HepG2 (cell line): ENCODE results near the gene CD300LF. TPM values are rescaled to one million over a fixed set of nuclear protein-coding genes. Genes with fewer than 3 reads are reported as not detected.

Source experiments
- ATAC-seq: fragments of 200-7000 bp; cut with Tn5 transposase; 3 replicates; pipeline ENCODE4 v1.9.1; 2020; ENCODE audit warnings: mild to moderate bottlenecking, moderate library complexity
- BruUV-seq: library from RNA; stranded (reverse); fragments of 400-500 nt; replicated peaks from 2 replicates; lab custom pipeline; 2021; lab: Mats Ljungman, UMichigan
- CTCF ChIA-PET: fragments of 300-600 bp; formaldehyde crosslinking; extraction: SDS; loops from one replicate; lab custom pipeline; 2021; ENCODE audit warnings: low total read pairs, inconsistent platforms, low intra/inter-chr PET ratio; lab: Yijun Ruan, JAX
- POLR2A ChIA-PET: fragments of 350-600 bp; sonication (Branson Sonifier 250); formaldehyde crosslinking; loops from one replicate; lab custom pipeline; 2020; ENCODE audit warnings: antibody characterized with exemption, inconsistent platforms; lab: Yijun Ruan, JAX
- DNase-seq: peaks from one replicate; pipeline ENCODE4 v3.0.0-alpha.2; 2015; ENCODE audit warnings: low spot score
- FAIRE-seq: peaks from 3 replicates; lab custom pipeline; 2011; peaks lifted over from hg19 to GRCh38; lab: Jason Lieb, UNC
- H2AFZ ChIP-seq: one replicate; pipeline ENCODE4 v1.6.1; 2011; ENCODE audit warnings: low read length, inconsistent platforms
- H3K27ac ChIP-seq: fragments of 300-600 bp; 3 replicates; pipeline ENCODE4 v1.8.0; 2011; ENCODE audit warnings: mixed run types, mild to moderate bottlenecking, mixed read lengths, low read length, inconsistent platforms; ENCODE audit not compliant: insufficient read depth; ENCODE audit errors: extremely low read length
- H3K27me3 ChIP-seq, 2 experiments: fragments of 200-600 bp in 1 of 2; 2 replicates in 1 of 2; 3 replicates in 1 of 2; pipeline versions ENCODE4 v1.6.0 to v1.8.0; 2011; ENCODE audit warnings: low read length in 2 of 2, mild to moderate bottlenecking in 2 of 2, moderate library complexity in 2 of 2, inconsistent platforms in 1 of 2; ENCODE audit not compliant: insufficient read depth in 2 of 2, control insufficient read depth in 1 of 2
- H3K36me3 ChIP-seq, 2 experiments: fragments of 200-600 bp in 1 of 2; replicated peaks in 1 of 2; 2 replicates in 1 of 2; 3 replicates in 1 of 2; pipeline versions ENCODE4 v1.5.1 to v1.8.0; 2011; ENCODE audit warnings: low read length in 2 of 2, inconsistent platforms in 1 of 2; ENCODE audit not compliant: insufficient read depth in 2 of 2, control insufficient read depth in 1 of 2
- H3K4me1 ChIP-seq: 2 replicates; pipeline ENCODE4 v1.5.1; 2012; ENCODE audit warnings: low read length, inconsistent platforms; ENCODE audit not compliant: insufficient read depth
- H3K4me2 ChIP-seq: 2 replicates; pipeline ENCODE4 v1.6.0; 2011; ENCODE audit warnings: low read depth, low read length, inconsistent platforms
- H3K4me3 ChIP-seq, 3 experiments: fragments of 200-600 bp in 1 of 3; sonication (generic), shearing (Covaris generic) in 1 of 3; replicated peaks in 1 of 3; 2 replicates each; pipeline ENCODE4 v1.5.1; 2011 to 2016; ENCODE audit warnings: low read length in 3 of 3, inconsistent platforms in 2 of 3, low read depth in 2 of 3, mild to moderate bottlenecking in 2 of 3, control low read depth in 1 of 3, mixed read lengths in 1 of 3; ENCODE audit not compliant: insufficient read depth in 1 of 3
- H3K79me2 ChIP-seq: one replicate; pipeline ENCODE4 v1.6.1; 2011; ENCODE audit warnings: low read length, inconsistent platforms; ENCODE audit not compliant: insufficient read depth
- H3K9ac ChIP-seq: 2 replicates; pipeline ENCODE4 v1.6.0; 2011; ENCODE audit warnings: mild to moderate bottlenecking, low read depth, low read length, inconsistent platforms; ENCODE audit not compliant: insufficient read depth
- H3K9me3 ChIP-seq: 2 replicates; pipeline ENCODE4 v1.5.1; 2012; ENCODE audit warnings: mild to moderate bottlenecking, low read length
- H4K20me1 ChIP-seq: 2 replicates; pipeline ENCODE4 v1.6.0; 2011; ENCODE audit warnings: inconsistent platforms, mild to moderate bottlenecking, low read length, moderate library complexity; ENCODE audit not compliant: insufficient read depth
- CREM ChIP-seq, 2 experiments: sonication (generic) in 1 of 2; formaldehyde crosslinking in 1 of 2; IDR thresholded peaks; 2 replicates each; pipeline versions ENCODE4 v1.4.0 to v1.6.1; 2016 to 2020; ENCODE audit warnings: antibody characterized with exemption in 1 of 2, mild to moderate bottlenecking in 1 of 2, missing genetic modification reagents in 1 of 2
- ZBTB7A ChIP-seq: sonication (generic); formaldehyde crosslinking; IDR thresholded peaks from 2 replicates; pipeline ENCODE4 v1.8.0; 2022; ENCODE audit warnings: mild to moderate bottlenecking, missing genetic modification reagents
- ZNF629 ChIP-seq: sonication (generic); formaldehyde crosslinking; conservative IDR thresholded peaks from 2 replicates; pipeline ENCODE4 v1.5.0; 2020; ENCODE audit warnings: missing genetic modification reagents
- WGBS: methylation state at CpG from one replicate; pipeline ENCODE4 v1.1.6; 2017; ENCODE audit warnings: low lambda C conversion rate; 5-methylcytosine and 5-hydroxymethylcytosine counted together
- in situ Hi-C: cut with HindIII; loops from 2 replicates; pipeline ENCODE4 v1.10.0; 2017; ENCODE audit warnings: low pct_unique_long_range_greater_than_20kb; ENCODE audit not compliant: extremely low pct_ligation_motif_present
- intact Hi-C: fragments of 100-400 bp; cut with micrococcal nuclease; formaldehyde crosslinking; loops from one replicate; pipeline ENCODE4 v1.10.0; 2022; ENCODE audit not compliant: unreplicated experiment
- polyA plus RNA-seq, 8 experiments: library from polyadenylated mRNA; depleted of rRNA in 3 of 8; stranded (reverse) in 7 of 8; unstranded in 1 of 8; fragments of >200 nt; fragmentation: Illumina TruSeq in 4 of 8; extraction: Trizol in 4 of 8; gene quantifications; 2 replicates each; pipeline versions ENCODE4 v1.2.1 to v1.2.3, GENCODE V29; 2011 to 2016; ENCODE audit warnings: low read depth in 4 of 8, missing spikeins in 1 of 8, mixed read lengths in 1 of 8; ENCODE audit not compliant: insufficient read depth in 1 of 8
- total RNA-seq, 5 experiments: library from RNA; depleted of rRNA; stranded (reverse); fragments of >200 nt; fragmentation: Illumina TruSeq; extraction: Trizol; gene quantifications; 2 replicates each; pipeline ENCODE4 v1.2.3, GENCODE V29; 2016; ENCODE audit warnings: low read depth in 1 of 5

Gene CD300LF
- total and polyA plus RNA-seq, 2 of the 13 experiments (the other 11 are each of a cell fraction or from before 2014, with no cell fraction given) = not detected

DNA sequence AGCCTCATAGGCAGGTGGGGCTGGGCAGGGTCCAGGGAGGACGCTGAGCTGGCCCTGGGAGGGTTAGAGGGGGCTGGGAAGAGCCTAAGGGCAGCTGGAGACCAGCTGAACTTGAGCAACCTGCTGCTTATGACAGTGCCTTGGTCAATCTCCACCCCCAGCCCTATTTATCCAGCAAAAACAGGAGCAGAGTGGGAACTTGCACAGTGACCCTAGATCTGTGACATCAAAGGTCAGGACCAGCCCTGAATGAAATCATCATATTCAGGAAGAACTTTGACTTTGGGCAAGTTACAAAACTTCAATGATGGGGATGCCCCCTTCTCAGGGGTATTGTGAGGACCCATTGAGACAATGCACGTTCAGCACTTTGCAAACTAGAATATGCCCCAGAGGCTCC is 9.4 kb downstream of the CD300LF start:
- Histone ChIP-seq H3K4me2 (no peak overlapping the region), H3K4me1 (no peaks in the 10 kb centered on the region), H3K4me3 (no peak overlapping the region), H3K9me3 (no peaks in the 10 kb centered on the region), H4K20me1 (no peaks in the 10 kb centered on the region), H3K79me2 (no peaks in the 10 kb centered on the region), H2AFZ (no peak overlapping the region), H3K27ac (no peak overlapping the region), H3K27me3 (peaks cover 0 to 27% of the 10 kb centered on the region in 2 experiments; a peak in 4 of 5 replicates), H3K9ac (no peak overlapping the region), H3K36me3 (no peaks in the 10 kb centered on the region)
- no TSS peak for BruUV-seq
- in situ Hi-C loops = no loop called here
- 0% methylated on average over 1 of the region's 2 CpGs for WGBS
- intact Hi-C loops = no loop called here
- no peak for ATAC-seq
- DNase-seq = no peak
- FAIRE-seq = no peak
- ChIA-PET POLR2A (interaction anchor here (1.3 kb wide), 1 partner anchor 33 kb away, joined by 3 read pairs; the partner anchor contains the start of gene RAB37), CTCF (no interaction called here)
- no peak for TF ChIP-seq CREM (IDR thresholded peaks at IDR 0.05)
- TF ChIP-seq CREM (CRISPR knock-in tag; IDR thresholded peaks at IDR 0.05) = no peak

- H3K36me3 ChIP-seq = no peaks in the 10 kb centered on the region
- H3K4me1 ChIP-seq = no peaks in the 10 kb centered on the region
- in situ Hi-C loops (no loop called here), intact Hi-C loops (no loop called here)
- no peak overlapping the region for H3K4me3 ChIP-seq
- ChIA-PET CTCF (no interaction called here), POLR2A (interaction anchor here (1.3 kb wide), 1 partner anchor 34 kb away, joined by 3 read pairs; the partner anchor contains the start of gene RAB37)
- ATAC-seq (no peak), FAIRE-seq (no peak), DNase-seq (no peak)
- 43% methylated on average over 9 of the region's 9 CpGs for WGBS
- H4K20me1 ChIP-seq = no peaks in the 10 kb centered on the region
- no peaks in the 10 kb centered on the region for H3K79me2 ChIP-seq
- H3K27me3 ChIP-seq = peaks cover 1 to 36% of the 10 kb centered on the region in 2 experiments; a peak in 4 of 5 replicates
- TF ChIP-seq ZNF629 (CRISPR knock-in tag) = peak; percentile 54; the same call in 1 of the 2 replicates
- no peak for TF ChIP-seq ZBTB7A (CRISPR knock-in tag)
- no peak overlapping the region for H3K4me2 ChIP-seq
- no TSS peak for BruUV-seq
- H3K9me3 ChIP-seq = no peaks in the 10 kb centered on the region
- no peak overlapping the region for H3K9ac ChIP-seq
- H3K27ac ChIP-seq = no peak overlapping the region
- H2AFZ ChIP-seq = no peak overlapping the region
Observed at GRCh38 chr17:74702116-74702871, 10.4 kb downstream of the CD300LF start.
